Activated CD4-positive, alpha-beta T cell treated with anti-CD3 and anti-CD28 coated beads, Interleukin-2, amount 50 U/mL, for 16 hours (primary cell): ENCODE results near the gene SUN2.

Experiments used
- DNase-seq: peaks from one replicate; pipeline ENCODE4 v3.0.0-alpha.2; 2020

SUN2 gene

DNA sequence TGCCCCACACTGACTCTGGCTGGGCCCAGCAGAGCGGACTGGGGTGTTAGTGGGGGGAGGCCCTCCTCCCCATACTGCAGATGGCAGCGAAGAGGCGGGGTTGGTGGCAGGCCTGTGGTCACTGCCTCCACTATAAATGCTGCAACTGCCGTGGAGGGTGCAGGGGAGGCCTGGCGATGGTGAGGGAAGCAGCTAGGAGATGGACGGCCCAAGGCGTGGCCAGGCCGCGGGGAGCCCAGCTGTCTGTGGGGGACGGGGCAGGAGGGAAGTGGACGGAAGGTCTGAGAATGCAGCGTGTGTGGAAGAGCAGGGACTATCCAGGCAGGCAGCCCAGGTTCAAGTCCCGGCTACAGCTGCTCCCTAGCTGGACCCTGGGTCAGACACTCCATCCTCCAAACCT is 19.9 kb upstream of the SUN2 start:
- no peak for DNase-seq

DNA sequence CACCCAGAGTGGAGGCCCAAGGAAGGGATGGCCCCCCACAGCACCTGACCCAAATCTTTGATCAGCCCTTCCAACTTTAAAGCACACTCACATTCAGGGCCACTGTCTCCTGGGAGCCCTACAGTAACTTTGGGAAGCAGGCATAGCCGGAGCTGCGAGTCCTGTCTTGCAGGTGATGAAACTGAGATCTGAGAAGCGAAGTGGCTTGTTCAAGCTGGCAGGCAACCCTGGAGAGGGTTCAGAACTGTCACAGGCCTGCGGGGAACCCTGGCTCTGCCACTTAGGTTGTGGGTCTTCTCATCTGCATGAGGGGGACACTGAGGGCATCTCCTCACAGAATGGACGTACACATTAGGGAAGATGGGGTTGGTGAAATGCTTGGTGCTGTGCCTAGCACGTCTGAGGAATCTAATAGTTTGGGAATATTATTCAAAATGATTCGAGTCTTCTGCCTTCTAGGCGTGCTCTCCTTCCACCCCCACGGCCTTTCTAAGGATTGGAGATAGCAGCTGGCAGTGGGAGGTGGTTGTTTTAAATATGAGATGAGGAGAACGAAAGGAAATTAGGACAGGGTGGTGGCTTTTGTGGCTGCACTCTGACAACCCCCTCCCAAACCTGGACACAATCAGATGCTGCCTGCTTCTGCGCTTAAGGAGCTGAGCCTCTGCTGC is 18.8 kb upstream of the SUN2 start:
- no peak for DNase-seq

DNA sequence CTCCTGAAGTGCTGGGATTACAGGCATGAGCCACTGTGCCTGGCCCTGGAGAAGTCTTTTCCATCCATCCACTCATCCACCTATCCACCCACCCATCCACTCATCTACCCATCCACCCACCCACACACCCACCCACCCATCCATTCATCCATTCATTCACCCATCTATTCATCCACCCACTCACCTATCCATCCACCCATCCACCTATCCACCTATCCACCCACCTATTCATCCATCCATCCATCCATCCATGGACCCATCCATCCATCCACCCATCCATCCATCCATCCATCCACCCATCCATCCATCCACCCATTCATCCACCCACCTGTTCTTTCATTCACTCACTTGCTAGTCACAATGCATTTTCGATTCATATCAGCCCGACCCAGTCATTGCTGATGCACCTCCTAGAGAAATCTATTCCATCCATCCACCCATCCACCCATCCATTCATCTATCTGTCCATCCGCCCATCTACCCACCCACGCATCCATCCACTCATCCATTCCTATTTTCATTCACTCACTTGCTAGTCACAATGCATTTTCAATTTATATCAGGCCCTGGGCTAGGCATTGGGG is 17.7 kb upstream of the SUN2 start:
- DNase-seq = no peak

DNA sequence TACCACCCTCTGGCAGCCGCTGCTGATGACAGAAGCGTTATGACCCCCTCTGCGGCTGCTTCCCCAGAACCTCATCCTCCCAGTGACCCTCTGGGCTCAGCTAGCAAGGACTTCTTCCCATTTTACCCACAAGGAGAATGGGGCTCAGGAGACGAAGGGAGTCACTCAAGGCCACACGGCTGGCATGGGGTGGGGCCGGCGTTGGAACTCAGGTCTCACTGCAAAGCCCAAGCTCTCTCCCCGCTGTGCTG is 16.8 kb upstream of the SUN2 start:
- no peak for DNase-seq

DNA sequence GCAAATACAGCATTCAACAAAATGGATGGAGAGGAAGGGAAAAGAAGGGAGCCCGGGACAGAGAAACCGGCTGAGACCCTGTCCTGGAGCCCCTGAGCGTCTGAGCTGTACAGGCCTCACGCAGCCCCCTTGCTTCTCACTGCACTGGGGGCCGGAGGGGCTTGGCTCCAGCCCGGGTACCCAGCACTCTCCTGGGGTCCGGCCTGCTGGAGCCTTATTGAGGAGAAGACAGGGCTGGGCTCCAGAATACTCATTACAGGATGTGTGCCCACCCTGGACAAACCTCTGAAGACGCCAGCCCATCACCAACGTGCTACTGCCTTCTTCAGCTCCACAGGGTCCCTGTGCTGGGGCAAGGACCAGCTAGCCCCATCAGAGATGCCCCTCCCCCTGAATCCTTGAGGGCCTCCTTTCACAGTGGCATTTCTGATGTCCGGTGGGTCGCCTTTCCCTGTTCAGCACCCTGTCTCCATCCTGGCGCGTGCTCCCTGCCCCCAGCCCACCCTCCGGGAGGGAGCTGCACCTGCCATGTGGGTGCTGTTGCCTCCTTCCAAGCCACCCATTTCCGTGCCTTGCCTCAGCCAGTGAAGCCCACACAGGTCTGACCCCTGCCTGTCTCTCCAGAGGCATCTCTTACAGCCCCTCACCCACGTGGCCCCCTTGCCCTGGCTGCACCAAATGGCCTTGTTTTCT is 14.6 kb upstream of the SUN2 start:
- no peak for DNase-seq

DNA sequence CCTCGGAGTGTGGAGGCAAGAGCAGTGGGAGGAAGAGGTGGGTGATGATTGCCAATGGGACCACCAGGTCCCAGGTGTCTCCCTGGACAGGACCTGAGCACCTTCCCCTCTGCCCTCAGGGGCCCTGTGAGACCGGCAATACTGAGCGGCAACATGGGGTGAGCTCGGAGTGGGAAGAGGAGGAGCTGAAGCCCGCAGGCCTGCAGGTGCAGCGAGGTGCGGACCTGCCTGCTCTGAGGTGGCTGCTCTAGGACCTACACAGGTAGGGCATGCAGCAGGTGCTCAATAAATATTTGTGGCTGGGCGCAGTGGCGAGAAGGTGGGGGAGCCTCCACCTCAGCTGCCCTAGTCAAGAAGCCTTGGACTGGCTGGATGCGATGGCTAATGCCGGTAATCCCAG is 12.2 kb upstream of the SUN2 start:
- DNase-seq = no peak

DNA sequence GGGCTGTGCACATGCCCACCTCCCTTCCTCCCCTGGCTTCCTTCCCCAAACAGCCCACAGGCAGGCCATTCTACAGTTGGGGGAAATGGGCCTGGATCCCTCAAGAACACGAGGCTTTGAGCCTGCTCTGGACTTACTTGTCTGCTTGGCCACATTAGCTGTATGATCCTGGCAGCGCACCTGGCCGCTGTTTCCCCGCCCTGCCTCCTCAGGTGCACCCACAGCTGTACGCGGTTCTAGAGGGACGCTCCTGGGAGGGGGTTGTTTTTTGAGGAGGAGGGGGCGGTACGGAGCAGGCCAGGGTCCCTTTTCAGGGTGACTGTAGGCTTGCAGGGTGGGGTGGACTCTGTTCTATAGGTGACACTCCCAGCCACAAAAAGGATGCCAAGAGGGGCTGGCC is 11.5 kb upstream of the SUN2 start:
- DNase-seq = no peak

DNA sequence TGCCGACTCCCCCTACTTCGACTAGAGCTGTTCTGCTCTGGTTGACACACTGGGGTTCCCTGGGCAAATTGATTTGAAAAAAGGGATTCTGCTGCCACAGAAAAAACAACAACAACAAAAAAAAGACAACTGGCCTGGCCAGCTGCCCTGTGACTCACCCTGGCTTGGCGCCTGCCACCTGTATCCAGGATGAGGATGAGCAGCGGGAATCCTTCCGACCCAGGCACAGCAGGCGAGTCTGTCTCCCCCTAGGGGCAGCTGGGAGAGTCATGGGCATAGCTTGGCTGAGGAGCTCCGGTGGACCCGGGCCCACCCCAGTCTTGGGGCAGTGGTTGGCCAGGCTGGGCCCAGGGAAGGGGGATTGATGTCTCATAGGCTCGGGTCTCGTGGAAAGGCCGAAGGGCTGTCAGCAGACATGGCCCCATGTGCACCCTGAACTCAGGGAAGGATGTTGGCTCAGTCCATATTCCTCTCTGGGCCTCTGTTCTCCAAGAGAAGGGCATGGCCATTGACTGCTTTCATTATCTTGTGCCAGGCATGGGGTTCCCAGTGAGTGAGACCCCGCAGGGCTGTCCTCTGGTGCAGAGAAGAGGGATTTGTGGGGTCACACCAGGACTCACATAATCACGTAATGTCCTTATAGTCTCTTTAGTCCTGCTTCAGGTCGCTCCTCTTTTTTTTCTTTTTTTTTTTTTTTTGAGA is 10.4 kb upstream of the SUN2 start:
- no peak for DNase-seq

DNA sequence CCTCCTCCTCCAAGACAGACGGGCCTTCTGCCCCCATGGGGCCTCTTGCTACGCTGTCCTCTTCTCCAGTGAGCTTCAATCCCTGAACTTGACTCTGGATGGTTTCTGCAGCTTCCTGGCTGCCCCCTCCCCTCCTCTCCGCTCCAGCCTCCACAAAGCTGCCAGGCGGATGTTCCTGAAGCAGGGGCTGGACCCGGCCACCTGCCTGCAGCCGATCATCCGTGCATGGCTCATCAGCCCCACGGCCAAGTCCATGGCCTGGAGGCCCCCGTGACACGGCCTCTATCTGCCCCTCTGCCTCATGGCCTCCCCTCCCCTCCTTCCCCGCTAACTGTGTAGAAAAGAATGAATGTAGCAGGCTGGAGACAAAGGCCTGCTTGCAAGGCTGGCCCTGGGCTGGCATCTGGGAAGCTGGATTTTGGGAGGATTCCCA is 6.8 kb upstream of the SUN2 start:
- no peak for DNase-seq

DNA sequence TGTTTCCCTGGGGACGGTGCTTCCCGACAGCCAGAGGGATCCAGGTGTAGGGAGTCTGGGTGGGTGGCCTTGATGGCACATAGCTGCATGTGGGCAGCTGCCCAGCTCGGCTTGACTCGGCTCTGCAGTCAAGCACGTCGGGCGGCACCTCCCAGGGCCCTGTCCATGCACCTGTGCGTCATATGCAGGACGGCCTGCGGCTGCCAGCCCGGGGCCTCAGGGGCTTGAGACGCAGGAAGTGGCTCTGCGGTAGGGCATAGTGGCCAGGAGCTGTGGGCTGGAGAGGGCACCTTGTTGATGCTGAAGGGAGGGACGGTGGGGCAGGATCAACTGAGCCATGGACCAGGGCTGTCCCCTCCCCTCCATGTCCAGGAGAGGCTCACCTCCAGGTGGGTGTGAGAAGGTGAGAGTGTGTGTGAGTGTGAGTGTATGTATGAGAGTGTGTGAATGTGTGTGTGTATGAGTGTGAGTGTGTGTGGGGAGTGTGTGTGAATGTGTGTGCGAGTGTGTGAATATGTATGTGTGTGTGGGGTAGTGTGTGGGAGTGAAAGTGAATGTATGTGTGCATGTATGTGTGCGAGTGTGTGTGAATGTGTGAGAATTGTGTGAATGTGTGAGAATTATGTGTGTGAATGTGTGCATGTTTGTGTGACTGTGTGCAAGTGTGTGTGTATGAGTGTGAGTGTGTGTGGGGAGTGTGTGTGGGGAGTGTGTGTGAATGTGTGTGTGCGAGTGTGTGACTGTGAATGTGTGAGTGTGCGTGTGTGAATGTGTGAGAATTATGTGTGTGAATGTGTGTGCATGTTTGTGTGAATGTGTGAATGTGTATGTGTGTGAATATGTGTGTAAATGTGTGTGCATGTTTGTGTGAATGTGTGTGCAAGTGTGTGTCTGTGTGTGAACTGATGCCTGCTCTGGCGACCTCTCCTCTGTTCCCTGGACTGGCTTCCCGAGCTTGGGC is 5.7 kb upstream of the SUN2 start:
- no peak for DNase-seq

DNA sequence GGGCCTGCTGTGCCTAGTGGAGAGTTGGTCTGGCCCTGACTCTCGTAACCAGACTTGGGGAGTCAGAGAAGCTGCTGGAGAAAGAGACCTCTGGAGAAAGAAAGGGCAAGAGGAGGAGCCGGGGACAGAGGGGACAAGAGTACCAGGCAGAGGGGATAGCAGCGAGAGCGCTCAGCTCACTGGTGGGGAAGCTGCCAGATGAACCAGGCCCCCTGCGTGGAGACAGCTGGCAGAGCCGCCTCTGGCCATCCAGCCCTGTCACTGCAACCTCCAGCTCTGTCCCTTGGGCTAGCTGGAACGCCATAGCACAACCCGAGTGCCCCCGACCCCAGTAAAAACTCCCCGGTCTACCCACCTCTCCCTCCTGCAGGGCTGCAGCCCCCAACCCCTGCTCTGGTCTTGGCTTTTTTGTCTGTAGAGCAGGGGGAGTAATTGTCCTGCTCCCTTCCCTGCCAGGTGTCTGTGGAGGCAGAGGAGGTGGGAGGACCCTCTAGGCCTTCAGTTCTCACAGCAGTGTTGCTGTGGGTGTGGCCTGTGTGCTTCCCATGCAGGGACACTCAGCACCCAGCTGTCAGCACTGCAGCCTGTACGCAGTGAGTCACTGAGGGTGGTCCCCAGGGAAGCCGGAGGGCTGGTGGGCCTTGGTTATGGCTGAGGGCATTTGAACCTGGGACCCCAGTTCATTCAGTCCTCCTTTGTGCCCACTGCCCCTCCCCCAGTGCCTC is 4.8 kb upstream of the SUN2 start:
- no peak for DNase-seq

DNA sequence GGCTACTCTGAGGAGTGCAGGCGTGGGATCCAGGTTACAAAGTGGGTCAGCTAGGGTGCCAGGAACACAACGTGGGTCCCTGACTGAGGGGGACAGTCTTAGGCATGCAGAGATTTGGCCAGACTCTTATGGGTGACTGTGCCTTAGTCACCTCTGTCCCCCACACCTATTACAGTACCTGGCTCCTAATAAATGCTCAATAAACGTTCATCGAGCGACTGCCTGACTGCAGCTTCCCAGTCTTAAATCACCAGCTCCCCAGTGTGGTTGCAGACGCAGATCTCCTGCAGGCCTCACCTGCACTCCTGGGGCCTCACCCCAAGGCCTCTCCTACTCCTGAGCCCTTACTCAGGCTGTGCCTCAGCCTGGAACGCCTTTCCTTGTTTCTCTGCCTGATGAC is 3.2 kb upstream of the SUN2 start:
- no peak for DNase-seq

DNA sequence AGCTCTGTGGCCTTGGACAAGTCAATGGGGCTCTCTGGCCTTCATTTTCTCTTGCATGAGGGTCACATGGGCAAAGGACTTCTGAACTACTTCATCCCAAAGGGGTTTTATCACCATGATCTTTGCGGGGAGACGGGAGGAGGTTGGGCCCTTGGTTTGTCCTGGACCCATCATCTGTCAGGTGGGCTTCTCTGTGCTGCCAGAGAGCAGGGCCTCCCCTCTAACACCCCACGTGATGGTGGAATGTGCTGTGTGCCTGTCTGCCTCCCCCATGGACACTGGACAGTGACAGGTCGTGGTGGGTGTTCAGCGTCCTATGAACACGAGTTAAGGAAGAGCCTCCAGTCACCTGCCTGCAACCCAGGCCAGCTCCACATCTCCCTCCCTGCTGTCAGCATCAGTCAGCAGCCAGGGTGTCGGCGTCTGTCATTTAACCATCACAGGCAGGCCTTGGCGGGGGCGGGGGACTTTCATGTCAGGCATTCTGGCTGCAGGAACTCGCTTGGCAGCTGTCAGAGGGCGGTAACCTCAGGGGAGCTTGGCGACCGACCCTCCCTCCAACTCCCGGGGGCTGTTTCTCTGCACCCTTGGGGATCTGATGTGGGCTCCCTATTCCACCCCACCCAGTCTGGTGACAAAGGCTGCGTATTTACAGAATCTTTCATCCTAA is 2.6 kb upstream of the SUN2 start:
- DNase-seq = peak; percentile 32

DNA sequence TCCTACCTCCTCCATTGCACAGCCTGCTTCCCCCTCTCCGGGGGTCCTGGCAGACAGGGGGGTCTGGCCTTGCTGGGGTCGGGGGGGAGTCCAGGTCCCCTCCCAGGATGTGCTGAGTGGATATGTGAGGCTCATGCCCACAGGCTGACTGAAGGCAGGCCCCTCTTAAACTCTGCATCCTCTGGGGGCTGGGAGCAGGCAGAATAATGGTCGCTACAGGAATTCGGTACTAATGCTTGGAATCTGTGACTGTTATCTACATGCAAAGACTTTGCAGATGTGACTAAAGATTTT is 1.6 kb upstream of the SUN2 start:
- DNase-seq = no peak

DNA sequence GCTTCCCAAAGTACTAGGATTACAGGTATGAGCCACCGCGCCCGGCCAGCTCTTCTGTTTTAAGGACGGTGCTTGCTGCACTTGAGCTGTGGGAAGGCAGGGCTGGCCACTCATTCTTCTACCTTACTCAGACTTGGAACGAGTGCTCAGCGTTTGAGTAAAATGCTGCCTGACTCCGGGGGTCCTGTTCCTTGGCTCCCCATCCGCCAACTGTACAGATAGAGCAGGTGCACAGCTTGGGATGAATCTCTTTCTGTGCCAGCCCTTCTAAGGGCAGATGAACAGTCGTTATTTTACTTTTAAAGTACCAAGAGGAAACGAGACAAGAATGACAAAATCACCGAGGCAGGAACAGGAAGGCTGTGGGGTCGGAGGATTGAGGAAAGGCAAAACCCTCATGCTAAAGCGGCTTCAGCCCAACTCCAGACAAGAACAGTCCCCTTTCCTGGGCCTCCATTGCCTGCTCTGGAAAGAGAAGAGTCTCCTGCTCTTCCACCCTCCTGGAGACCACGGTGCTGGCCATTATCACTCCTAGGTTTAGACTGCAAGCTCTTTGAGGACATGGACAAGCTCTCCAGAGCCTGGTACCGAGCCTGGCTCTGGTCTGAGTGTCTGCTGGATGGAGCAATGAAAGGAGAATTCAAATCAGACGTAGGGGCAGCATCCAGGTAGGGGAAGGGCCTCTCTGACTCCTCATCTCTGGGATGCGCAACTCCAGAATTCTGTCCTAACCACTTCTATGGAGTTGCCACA is 1.1 kb upstream of the SUN2 start:
- peak; percentile 70 for DNase-seq

DNA sequence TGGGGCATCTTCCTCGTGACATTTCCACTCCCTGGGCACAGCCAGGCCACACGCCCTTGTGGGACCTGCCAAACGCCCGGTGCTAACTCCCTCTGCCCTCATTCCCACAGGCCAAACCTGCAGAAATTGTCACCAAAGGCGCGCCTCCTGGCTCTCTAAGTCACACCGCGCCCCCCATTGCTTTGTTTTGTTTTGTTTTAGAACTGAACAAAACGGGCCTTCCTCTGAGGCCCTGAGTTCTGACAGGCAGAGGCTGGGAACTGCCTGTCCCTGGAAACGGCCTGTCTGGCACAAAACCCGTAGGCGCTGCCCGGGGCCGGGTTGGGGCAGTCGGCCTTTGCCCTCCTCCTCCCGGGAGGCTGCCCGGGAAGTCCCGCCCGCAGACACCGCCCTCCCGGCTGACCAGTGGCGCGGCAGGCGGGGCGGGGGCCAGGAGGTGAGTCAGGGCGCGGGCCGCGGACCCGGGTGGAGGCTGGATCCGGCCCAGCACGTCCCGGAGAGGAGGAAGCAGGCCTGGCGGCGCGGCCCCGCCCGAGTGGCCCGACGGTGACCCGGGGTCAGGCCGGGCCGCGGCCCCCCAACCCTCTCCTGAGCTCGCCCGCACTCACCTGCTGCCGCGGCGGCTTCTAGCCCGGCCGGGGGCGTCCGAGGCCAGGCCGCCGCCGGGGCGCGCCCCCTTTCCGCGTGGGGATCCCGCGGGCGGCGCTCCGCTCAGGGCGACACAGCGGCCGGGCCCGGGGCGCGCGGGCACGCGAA is 465 bp downstream of the SUN2 start:
- peak; percentile 61 for DNase-seq

DNA sequence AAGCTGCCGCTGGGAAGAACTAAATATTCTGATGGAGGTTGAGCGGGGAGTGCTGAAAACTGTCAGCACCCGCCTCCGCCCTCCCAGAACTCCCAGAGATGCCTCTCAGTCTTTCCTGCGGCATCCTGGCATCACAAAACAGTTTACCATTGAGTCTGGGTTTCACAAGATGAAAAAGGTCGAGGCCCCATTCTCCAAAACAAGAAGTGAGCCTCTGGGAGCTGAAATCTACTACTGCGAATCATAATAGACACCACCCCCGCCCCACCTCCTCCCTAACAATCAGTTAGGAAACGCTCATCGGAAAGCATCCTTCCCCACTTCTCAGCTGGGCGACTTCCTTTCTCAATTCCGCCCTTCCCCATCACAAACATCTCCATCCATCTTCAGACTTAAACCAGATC is 1.0 kb downstream of the SUN2 start:
- DNase-seq = peak; percentile 60

DNA sequence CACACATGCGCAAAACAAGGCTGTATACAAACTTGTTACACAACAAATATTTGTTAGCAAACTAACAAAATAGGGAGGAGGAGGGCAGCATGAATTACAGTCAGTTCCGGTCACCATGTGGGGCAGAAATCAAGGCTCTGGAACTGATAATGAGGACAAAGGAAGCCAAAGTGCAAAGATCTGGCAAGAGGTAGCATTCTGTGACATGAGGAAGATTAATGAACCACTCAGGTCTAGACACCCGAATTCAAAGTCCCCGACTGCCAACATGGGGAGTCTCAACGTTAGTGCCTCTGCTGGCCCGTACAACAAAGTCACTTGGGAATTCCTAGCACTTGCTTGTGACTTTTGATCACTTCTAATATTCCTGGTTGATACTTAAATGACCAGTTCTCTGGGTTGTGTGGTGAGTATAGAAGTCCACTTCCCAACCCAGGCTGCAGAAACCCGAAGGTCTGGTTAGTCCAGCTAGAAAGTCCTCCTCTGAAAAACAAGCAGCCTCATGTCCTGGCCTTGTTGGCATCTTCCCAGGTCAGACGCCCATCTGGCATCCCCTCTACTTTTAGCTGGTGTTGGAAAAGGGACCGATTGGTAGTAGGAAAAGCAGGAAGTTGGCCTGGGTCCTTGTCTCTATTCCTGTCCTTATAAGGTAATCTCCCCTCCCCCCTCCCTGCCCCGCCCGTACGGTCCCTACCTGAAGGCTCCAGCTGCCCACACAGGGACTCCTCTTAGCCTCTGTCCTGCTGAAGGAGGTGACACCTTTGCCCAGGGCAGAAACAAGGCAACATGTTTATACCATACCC is 1.6 kb downstream of the SUN2 start:
- peak; percentile 45 for DNase-seq
